ENCODE data around the gene LIPE.

LIPE gene

GRCh38 chr19:42445948-42446347 is 18.8 kb upstream of the LIPE start:
- no peak for DNase-seq

- DNase-seq: no peak
These were observed 16.8 kb upstream of the LIPE start for GRCh38 chr19:42443944-42444398.

- DNase-seq: no peak
These were observed 15.6 kb upstream of the LIPE start, which contains the start of gene CXCL17 for GRCh38 chr19:42442833-42443232. CXCL17 (minus strand) TSS chr19:42442946; CDS start chr19:42442832, 114 bp downstream.

- no peak for DNase-seq
These were observed 13.9 kb upstream of the LIPE start for GRCh38 chr19:42441049-42441445.

GRCh38 chr19:42440357-42441048 is 13.3 kb upstream of the LIPE start:
- peak; percentile 82 for DNase-seq

GRCh38 chr19:42436006-42436405 is 8.8 kb upstream of the LIPE start:
- no peak for DNase-seq

GRCh38 chr19:42435316-42435715 is 8.1 kb upstream of the LIPE start:
- DNase-seq: no peak

GRCh38 chr19:42433503-42434260 is 6.5 kb upstream of the LIPE start:
- peak; percentile 70 for DNase-seq

GRCh38 chr19:42431486-42431885 is 4.3 kb upstream of the LIPE start:
- DNase-seq: no peak

- DNase-seq: no peak
These were observed 1.5 kb upstream of the LIPE start for GRCh38 chr19:42428676-42429075.

- no peak for DNase-seq
These were observed 545 bp downstream of the LIPE start for GRCh38 chr19:42426643-42427042.

GRCh38 chr19:42424712-42425131 is 2.5 kb downstream of the LIPE start:
- DNase-seq: no peak

- no peak for DNase-seq
These were observed 2.9 kb downstream of the LIPE start for GRCh38 chr19:42424345-42424707.

GRCh38 chr19:42423462-42424344 is 3.5 kb downstream of the LIPE start:
- DNase-seq: peak; percentile 95

- peak; percentile 56 for DNase-seq
These were observed 4.2 kb downstream of the LIPE start for GRCh38 chr19:42422901-42423461.

- no peak for DNase-seq
These were observed 4.9 kb downstream of the LIPE start for GRCh38 chr19:42422092-42422900.

- DNase-seq: no peak
These were observed 5.6 kb downstream of the LIPE start for GRCh38 chr19:42421591-42422031.

GRCh38 chr19:42421101-42421500 is 6.1 kb downstream of the LIPE start:
- no peak for DNase-seq

GRCh38 chr19:42420055-42420544 is 7.1 kb downstream of the LIPE start:
- DNase-seq: peak; percentile 82

GRCh38 chr19:42419309-42419708 is 7.9 kb downstream of the LIPE start:
- no peak for DNase-seq

- DNase-seq: no peak
These were observed 14.5 kb downstream of the LIPE start for GRCh38 chr19:42412661-42413076.

- DNase-seq: no peak
These were observed 15.0 kb downstream of the LIPE start for GRCh38 chr19:42412227-42412626.

Measured in activated naive CD4-positive, alpha-beta T cell treated with anti-CD3 and anti-CD28 coated beads, Interleukin-2, amount 50 U/mL, for 16 hours (primary cell).